Loucy (cell line): ENCODE measurements around the gene FUOM.

Experiments used
- H2AFZ ChIP-seq: fragments of 200-600 bp; sonication (generic); 2 replicates; pipeline ENCODE4 v1.6.0; 2016; ENCODE audit warnings: antibody characterized with exemption, mild to moderate bottlenecking, low read length, moderate library complexity
- H3F3A ChIP-seq: fragments of 200-600 bp; 2 replicates; pipeline ENCODE4 v1.6.0; 2016; ENCODE audit warnings: antibody characterized with exemption, low read depth, mild to moderate bottlenecking
- H3K27me3 ChIP-seq: fragments of 200-600 bp; sonication (generic); 2 replicates; pipeline ENCODE4 v1.6.1; 2014; ENCODE audit warnings: low read length, mild to moderate bottlenecking; ENCODE audit not compliant: insufficient read depth, poor library complexity, severe bottlenecking
- H3K36me3 ChIP-seq: fragments of 200-600 bp; sonication (generic); 2 replicates; pipeline ENCODE4 v1.6.1; 2016; ENCODE audit warnings: low read length; ENCODE audit not compliant: insufficient read depth
- H3K4me1 ChIP-seq: fragments of 200-600 bp; sonication (generic); 2 replicates; pipeline ENCODE4 v1.5.1; 2014; ENCODE audit warnings: low read length, mild to moderate bottlenecking; ENCODE audit not compliant: insufficient read depth, poor library complexity, severe bottlenecking
- H3K4me2 ChIP-seq: fragments of 200-600 bp; sonication (generic); 2 replicates; pipeline ENCODE4 v1.6.0; 2014; ENCODE audit warnings: antibody characterized with exemption, low read length, low read depth, mild to moderate bottlenecking; ENCODE audit not compliant: poor library complexity, severe bottlenecking
- H3K4me3 ChIP-seq: fragments of 200-600 bp; sonication (generic); 2 replicates; pipeline ENCODE4 v1.5.1; 2014; ENCODE audit warnings: low read length, mild to moderate bottlenecking, mixed read lengths; ENCODE audit not compliant: poor library complexity, severe bottlenecking
- H3K79me2 ChIP-seq: fragments of 200-600 bp; sonication (generic); 2 replicates; pipeline ENCODE4 v1.6.1; 2014; ENCODE audit warnings: low read length; ENCODE audit not compliant: insufficient read depth
- H3K9ac ChIP-seq: fragments of 200-600 bp; sonication (generic); 2 replicates; pipeline ENCODE4 v1.6.0; 2014; ENCODE audit warnings: mild to moderate bottlenecking, low read depth, low read length, moderate library complexity; ENCODE audit not compliant: poor library complexity, severe bottlenecking
- H3K9me2 ChIP-seq: fragments of 200-600 bp; sonication (generic); replicated peaks from 2 replicates; pipeline ENCODE4 v1.6.1; 2016; ENCODE audit warnings: low read depth, low read length, mixed read lengths
- H3K9me3 ChIP-seq: fragments of 200-600 bp; sonication (generic); 2 replicates; pipeline ENCODE4 v1.6.1; 2014; ENCODE audit warnings: mild to moderate bottlenecking, antibody characterized with exemption, low read length, low read depth; ENCODE audit not compliant: insufficient read depth
- H4K20me1 ChIP-seq: fragments of 200-600 bp; sonication (generic); 2 replicates; pipeline ENCODE4 v1.6.0; 2014; ENCODE audit warnings: antibody characterized with exemption, low read length, mild to moderate bottlenecking; ENCODE audit not compliant: insufficient read depth, poor library complexity, severe bottlenecking
- CTCF ChIP-seq: fragments of 200-600 bp; sonication (generic); conservative IDR thresholded peaks from 2 replicates; pipeline ENCODE4 v1.5.1; 2014; ENCODE audit warnings: mild to moderate bottlenecking, antibody characterized with exemption, low read length
- EZH2phosphoT487 ChIP-seq: fragments of 200-600 bp; IDR thresholded peaks from 2 replicates; pipeline ENCODE4 v1.6.1; 2018; ENCODE audit warnings: antibody characterized with exemption, mild to moderate bottlenecking, moderate library complexity, borderline replicate concordance

The FUOM gene

GRCh38 chr10:133327651-133328357, 30.0 kb downstream of the FUOM start:
- no peaks in the 10 kb centered on the region for H3K27me3 ChIP-seq
- H4K20me1 ChIP-seq: no peaks in the 10 kb centered on the region
- H3F3A ChIP-seq: no peaks in the 10 kb centered on the region
- peaks cover 10% of the 10 kb centered on the region for H3K4me1 ChIP-seq
- H3K9me2 ChIP-seq: no peaks in the 10 kb centered on the region
- H3K9ac ChIP-seq: no peak overlapping the region
- H2AFZ ChIP-seq: no peak overlapping the region
- H3K79me2 ChIP-seq: no peaks in the 10 kb centered on the region
- no peaks in the 10 kb centered on the region for H3K36me3 ChIP-seq
- H3K9me3 ChIP-seq: no peaks in the 10 kb centered on the region
- H3K4me2 ChIP-seq: no peak overlapping the region
- H3K4me3 ChIP-seq: no peak overlapping the region
- TF ChIP-seq EZH2phosphoT487 (no peak), CTCF (no peak)

GRCh38 chr10:133326745-133327650, 30.8 kb downstream of the FUOM start:
- Histone ChIP-seq H3K9me3 (no peaks in the 10 kb centered on the region), H3F3A (no peaks in the 10 kb centered on the region), H3K4me3 (no peak overlapping the region), H3K4me1 (peaks cover 10% of the 10 kb centered on the region), H3K9me2 (no peaks in the 10 kb centered on the region), H3K79me2 (no peaks in the 10 kb centered on the region), H2AFZ (no peak overlapping the region), H3K27me3 (no peaks in the 10 kb centered on the region), H3K36me3 (no peaks in the 10 kb centered on the region), H3K4me2 (no peak overlapping the region), H4K20me1 (no peaks in the 10 kb centered on the region), H3K9ac (no peak overlapping the region)
- TF ChIP-seq CTCF (no peak), EZH2phosphoT487 (no peak)

GRCh38 chr10:133326223-133326551, 31.6 kb downstream of the FUOM start:
- H3K4me3 ChIP-seq: no peak overlapping the region
- no peak overlapping the region for H3K9ac ChIP-seq
- H3K9me2 ChIP-seq: no peaks in the 10 kb centered on the region
- H3K4me1 ChIP-seq: peaks cover 10% of the 10 kb centered on the region
- H3K9me3 ChIP-seq: no peaks in the 10 kb centered on the region
- H3K36me3 ChIP-seq: no peaks in the 10 kb centered on the region
- no peak for TF ChIP-seq CTCF
- no peak for TF ChIP-seq EZH2phosphoT487
- H4K20me1 ChIP-seq: no peaks in the 10 kb centered on the region
- H2AFZ ChIP-seq: no peak overlapping the region
- H3K79me2 ChIP-seq: no peaks in the 10 kb centered on the region
- no peak overlapping the region for H3K4me2 ChIP-seq
- H3F3A ChIP-seq: no peaks in the 10 kb centered on the region
- H3K27me3 ChIP-seq: no peaks in the 10 kb centered on the region
